GM18868 (cell line): ENCODE results near the gene NPLOC4.

Source experiments
- ATAC-seq: cut with Tn5 transposase; IDR thresholded peaks from one replicate; pipeline ENCODE4 v1.9.1; 2021; ENCODE audit warnings: mild to moderate bottlenecking, moderate library complexity; ENCODE audit not compliant: unreplicated experiment

NPLOC4 gene

GRCh38 chr17:81568416-81568815, 68.5 kb downstream of the NPLOC4 start:
- ATAC-seq, result no peak

DNA sequence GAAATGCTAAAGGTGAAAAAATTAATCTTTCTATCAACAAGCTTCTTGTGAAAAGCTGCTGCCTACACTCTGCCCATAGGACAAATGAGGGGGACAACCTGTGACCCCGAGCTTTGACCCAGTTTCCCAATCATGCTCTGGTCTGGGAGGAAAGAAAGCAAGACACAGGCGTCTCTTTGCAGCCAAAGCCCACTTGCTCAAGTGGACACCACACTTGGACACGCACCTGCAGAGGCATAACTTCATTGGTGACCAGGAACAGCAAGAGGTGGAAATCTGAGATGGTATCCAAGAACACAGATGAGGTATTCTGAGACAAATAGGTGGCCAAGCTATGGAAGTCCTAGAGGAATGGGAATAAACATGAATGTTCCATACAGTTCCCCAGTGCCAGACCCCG, 69.7 kb downstream of the NPLOC4 start:
- no peak for ATAC-seq

DNA sequence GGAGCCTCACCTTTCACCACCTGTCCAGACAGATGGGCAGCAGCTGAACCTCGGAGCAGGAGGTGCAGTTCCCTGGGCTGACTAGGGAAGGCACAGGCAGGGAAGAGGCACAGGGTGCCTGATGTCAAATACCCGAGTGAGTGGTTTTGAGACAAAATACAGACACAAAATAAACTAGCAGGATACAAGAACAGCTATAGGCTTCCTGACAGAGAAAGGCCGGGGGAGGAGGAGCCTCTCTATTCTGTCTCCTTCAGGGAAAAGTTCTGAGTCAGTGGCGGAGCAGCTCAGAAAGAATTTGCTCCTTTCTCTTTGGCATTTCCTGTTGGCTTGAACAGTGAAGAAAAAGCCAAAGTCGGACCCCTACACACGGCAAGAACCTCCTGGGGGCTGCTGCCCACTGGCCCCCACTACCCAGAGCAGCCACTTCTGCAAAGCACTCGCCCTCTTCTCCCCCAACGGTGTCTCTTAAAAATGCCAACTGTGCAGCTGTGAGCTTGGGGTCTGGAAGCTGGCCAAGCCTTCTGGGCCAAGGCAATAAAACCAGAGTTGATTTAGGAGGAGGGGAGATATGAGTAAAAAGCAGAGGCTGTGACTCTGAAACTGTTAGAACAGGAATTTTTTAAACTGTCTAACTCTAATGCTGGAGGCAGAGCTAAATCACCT, 70.3 kb downstream of the NPLOC4 start:
- ATAC-seq, result no peak

DNA sequence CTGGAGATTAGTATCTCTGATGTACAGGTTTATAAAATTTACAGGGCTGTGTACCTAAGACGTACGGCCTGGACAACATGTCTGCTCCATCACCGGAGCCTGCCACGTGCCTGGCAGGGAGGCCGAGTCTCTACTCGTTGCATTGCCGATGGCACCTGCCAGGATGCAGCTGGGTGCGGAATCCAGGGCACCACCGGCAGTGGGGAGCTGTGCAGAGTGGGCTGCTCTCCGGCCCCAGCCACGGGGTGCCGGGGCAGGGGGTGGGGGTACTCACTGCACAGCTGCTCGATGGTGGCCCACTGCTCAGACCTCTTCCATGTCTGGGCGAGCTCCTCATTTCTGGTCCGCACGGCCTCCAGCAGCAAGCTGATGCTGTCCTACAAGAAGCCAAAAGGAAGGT, 71.7 kb downstream of the NPLOC4 start:
- no peak for ATAC-seq

DNA sequence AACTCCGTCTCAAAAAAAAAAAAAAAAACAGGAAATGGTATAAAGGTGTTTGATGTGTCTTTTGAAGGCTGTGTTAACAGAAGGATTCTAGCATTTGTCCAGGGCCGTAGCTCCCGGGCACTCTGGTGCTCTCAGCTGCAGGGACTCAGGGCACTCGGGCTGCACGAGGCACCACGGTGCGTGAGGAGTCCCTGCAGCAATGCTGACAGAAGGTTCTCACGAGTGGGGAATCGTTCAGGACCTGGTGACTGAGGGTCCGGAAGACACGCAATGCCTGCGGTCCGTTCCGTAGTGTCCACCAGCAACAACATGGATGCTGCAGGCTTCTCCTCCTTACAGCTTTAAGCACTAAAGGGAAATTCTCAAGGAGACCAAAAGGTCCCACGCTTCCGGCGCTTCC, 72.1 kb downstream of the NPLOC4 start:
- no peak for ATAC-seq

- no peak for ATAC-seq
Observed at GRCh38 chr17:81563861-81564586, 72.9 kb downstream of the NPLOC4 start.

- ATAC-seq, result no peak
Observed at GRCh38 chr17:81561494-81561885, 75.4 kb downstream of the NPLOC4 start.

DNA sequence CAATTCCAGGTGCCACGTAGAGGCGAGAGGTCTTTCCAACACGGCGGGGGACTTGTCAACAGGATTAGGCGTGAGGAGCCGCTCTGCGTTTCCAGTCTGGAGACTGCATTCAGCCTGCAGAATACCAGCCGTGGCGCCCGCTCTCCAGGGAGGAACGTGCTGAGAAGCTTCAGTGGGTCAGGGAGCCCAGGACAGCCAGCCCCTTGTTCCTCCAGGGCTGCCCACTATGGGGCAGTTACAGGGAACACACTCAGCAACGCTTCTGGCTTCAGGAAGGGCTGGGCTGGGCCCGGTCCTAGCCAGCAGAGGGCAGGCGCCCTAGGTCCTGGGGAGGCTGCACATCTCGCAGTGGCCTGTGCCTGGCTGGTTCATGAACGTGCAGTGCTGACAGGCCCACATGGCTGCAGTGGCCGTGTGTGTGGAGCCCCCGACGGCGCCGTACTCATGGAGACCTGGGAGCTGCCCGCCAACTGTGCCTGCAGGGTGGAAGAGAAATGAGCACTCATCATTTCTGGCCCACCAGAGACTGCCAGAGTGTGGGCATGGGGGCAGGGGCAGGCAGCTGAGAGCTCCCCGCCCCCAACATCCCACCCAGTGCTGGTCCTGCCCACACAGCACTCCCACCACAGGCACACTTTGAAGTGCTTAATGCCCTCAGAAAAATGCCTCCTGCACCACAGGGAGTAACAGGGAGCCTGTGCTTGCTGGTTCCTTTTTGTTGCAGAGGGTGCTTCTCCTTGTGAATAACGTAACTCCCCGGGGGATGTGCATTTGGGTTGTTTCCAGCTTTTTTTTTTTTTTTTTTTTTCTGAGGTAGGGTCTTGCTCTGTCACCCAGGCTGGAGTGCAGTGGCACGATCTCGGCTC, 77.7 kb downstream of the NPLOC4 start:
- no peak for ATAC-seq

DNA sequence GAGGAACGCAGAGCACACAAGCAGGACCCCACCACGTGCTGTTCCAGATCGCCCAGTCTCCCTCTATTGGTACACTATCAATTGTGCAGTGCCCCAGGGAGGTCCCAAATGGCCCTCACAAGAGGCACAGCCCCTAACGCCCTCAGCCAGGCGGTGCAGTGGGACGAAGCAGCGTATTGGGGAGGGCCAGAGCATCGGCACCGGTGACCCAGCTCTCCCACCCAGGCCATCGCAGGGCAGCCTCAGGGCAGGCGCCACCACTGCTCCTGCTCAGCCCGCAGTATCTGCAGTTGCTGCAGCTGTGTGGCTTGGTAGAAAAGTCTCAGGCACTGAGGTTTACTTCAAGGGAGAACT, 78.8 kb downstream of the NPLOC4 start:
- no peak for ATAC-seq

DNA sequence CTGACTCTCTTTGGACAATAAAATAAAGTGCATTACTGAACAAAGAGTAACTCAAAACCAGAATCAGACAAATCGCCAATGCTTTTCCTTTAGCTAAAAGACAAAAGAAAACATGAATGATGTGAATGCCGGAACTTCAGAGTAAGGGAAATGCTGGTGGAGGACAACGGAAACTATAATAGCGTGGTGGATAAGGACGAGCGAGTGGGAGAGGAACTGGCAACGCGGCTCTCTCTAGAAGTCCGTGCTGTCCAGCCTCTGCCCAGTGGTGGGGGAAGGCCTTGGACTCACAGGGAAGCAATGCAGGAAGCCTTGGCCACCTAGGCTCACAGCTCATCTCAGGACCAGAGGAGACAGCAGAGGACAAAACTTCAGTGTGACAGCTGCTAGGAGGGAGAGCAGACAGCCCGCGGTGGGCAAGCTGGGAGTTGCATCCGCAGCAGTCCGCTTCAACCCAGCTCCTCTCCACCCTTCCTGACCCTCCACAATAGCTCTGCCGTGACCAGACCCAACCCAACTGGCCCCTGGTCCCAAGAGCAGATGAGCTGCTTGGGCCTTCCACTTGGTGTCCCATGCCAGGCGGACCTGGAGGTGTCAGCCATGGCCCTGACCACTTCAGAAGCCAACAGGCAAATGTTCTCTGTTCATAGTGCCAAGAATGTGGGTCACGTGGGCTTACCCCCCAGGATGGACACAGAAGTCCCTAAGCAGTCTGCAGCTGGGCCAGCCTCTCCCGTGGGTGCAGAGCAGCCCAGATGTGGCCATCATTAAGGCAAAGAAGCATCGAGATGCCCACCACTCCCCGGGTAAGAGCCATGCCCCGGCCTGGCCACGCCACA, 79.4 kb downstream of the NPLOC4 start:
- no peak for ATAC-seq

GRCh38 chr17:81556863-81557262, 80.0 kb downstream of the NPLOC4 start:
- no peak for ATAC-seq

DNA sequence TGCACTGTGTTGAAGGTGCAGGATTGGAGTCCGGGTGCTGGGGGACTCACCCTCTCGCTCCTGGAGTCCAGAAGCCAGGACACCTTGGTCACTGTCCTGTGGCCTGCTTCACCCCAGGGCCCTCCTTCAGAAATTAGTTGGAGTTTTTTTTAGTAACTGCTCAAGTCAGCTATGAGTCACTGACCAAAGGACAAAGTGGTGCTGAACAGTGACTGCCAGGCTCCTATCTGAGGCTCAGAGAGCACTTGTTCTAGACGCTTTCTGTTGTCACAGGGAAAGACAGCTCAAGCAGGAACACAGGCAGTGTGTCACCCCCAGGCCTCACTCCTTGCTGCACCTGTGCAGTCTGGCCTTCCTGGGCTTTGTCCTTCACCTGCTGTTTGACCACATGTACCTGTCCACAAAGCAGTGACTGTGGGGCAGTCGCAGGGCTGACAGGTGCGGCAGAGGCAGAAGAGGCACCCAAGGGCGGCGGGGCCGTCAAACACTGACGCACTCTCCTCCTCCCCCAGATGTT, 80.7 kb downstream of the NPLOC4 start:
- no peak for ATAC-seq

GRCh38 chr17:81553616-81554181, 83.2 kb downstream of the NPLOC4 start:
- peak; percentile 8 for ATAC-seq

- peak; percentile 27 for ATAC-seq
Observed at GRCh38 chr17:81553018-81553615, 83.8 kb downstream of the NPLOC4 start.

DNA sequence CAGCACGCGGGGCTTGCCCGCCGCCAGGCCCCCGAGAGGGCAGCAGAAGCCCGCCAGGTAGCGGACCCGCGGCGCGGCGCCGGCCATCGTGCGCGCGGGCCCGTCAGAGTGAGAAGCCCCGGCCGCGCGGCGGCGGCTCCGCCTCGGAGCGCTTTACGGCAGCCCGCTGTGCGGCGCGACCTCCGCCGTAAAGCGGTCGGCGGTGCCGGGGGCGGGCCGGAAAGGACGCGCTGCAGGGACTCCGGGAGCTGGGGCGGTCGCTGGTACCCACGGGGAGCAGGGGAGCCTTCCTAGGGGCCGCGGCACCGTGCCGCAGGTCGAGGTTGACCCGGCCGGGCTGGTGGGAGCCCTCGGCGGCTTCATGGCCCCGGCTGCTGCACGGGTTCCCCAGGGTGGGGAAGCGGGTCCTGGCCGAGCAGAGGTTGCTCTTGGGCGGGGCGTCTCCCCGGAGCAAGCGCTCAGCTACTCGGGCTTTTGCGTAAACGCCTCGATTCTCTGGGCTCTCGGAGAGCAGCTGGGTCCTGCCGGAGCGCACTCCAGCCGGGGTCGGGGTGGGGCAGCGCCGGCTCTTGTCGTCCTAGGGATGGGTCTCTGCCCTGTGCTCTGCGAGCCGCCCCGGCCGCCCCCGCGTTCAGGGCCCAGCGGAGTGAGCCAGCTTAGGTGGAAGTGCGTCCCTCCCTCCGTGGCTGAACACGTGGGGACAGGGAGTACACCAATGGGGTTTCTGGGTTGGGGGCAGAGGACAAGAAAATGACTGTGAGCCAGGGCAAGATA, 84.5 kb downstream of the NPLOC4 start, which contains the start of gene FAAP100:
Gene FAAP100 (minus strand): TSS at position 110 of the 774 bp plus-strand sequence. CDS start 23 bp downstream, at position 87.
- peak; percentile 40 for ATAC-seq

GRCh38 chr17:81551458-81552243, 85.3 kb downstream of the NPLOC4 start:
- no peak for ATAC-seq

DNA sequence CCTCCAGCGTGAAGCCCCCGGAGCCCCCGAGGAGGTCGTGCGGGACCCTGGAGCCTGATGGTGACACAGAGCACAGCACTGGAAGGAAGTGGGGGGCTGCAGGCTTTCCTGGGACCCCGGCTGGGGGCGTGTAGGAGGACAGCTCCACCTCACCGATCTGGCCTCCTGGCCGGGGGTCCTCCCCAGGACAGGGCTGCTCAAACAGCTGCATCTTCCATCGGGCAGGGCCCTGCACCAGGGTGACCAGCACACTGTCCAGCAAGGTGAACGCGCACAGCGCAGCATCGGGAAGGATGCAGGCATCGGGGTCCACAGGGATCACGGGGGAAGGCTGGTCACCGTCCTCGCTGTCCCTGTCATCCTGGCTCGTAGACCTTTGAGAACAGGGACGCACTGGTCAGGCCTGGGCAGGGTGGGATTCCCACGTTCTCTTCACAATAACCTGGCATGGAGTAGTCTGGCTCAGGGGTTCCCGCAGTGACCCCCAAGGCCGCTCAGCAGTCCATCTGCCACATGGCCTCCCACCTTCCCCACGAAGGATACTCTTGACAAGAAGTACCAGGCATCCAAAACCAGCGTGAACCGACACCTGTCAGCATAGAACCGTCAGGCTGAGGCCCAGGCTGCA, 86.0 kb downstream of the NPLOC4 start:
- ATAC-seq, result no peak

- ATAC-seq, result no peak
Observed at GRCh38 chr17:81550285-81550684, 86.6 kb downstream of the NPLOC4 start.
